ENCODE data around the gene LELP1.

LELP1 gene

DNA sequence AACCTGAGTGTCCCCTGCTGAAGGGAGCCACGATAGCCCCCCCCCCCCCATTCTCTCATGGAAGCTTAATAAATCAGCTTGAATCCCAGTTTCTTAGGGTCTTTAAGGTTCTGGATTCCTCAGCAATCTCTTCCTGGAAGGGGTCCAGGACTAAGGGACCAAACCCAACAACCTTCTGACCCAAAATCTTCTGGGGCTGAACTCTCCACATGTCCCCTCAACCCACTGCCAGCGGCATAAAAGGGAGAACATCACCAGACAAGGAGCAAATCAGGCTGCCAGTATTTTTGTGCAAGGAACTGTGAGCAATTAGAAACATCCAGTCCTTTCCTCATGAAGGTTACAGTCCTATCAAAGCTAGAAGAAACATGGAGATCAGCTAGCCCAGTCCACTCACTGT lies 43.6 kb downstream of the LELP1 start:
- TF ChIP-seq EGR1 (IDR thresholded peaks at IDR 0.05) (no peak), CEBPB (IDR thresholded peaks at IDR 0.05) (no peak), MAX (IDR thresholded peaks at IDR 0.05) (no peak), ZBTB7A (IDR thresholded peaks at IDR 0.05; ENCODE audit: low read depth) (no peak), EP300 (IDR thresholded peaks at IDR 0.05; ENCODE audit: borderline replicate concordance) (no peak), CREB1 (IDR thresholded peaks at IDR 0.05; ENCODE audit: low read depth) (no peak), TCF12 (IDR thresholded peaks at IDR 0.05; ENCODE audit: low read depth) (no peak), TAF1 (IDR thresholded peaks at IDR 0.05; ENCODE audit: low read depth) (no peak), FOXM1 (IDR thresholded peaks at IDR 0.05; ENCODE audit: borderline replicate concordance, low read depth) (no peak), YY1 (IDR thresholded peaks at IDR 0.05; ENCODE audit: low read depth) (no peak), TEAD4 (IDR thresholded peaks at IDR 0.05) (no peak), NFIC (IDR thresholded peaks at IDR 0.05) (no peak), RAD21 (IDR thresholded peaks at IDR 0.05; ENCODE audit: low read depth) (no peak)
- TF ChIP-seq, protein P1, sequence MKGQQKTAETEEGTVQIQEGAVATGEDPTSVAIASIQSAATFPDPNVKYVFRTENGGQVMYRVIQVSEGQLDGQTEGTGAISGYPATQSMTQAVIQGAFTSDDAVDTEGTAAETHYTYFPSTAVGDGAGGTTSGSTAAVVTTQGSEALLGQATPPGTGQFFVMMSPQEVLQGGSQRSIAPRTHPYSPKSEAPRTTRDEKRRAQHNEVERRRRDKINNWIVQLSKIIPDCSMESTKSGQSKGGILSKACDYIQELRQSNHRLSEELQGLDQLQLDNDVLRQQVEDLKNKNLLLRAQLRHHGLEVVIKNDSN (IDR thresholded peaks at IDR 0.05), result no peak
- TF ChIP-seq, protein P2, sequence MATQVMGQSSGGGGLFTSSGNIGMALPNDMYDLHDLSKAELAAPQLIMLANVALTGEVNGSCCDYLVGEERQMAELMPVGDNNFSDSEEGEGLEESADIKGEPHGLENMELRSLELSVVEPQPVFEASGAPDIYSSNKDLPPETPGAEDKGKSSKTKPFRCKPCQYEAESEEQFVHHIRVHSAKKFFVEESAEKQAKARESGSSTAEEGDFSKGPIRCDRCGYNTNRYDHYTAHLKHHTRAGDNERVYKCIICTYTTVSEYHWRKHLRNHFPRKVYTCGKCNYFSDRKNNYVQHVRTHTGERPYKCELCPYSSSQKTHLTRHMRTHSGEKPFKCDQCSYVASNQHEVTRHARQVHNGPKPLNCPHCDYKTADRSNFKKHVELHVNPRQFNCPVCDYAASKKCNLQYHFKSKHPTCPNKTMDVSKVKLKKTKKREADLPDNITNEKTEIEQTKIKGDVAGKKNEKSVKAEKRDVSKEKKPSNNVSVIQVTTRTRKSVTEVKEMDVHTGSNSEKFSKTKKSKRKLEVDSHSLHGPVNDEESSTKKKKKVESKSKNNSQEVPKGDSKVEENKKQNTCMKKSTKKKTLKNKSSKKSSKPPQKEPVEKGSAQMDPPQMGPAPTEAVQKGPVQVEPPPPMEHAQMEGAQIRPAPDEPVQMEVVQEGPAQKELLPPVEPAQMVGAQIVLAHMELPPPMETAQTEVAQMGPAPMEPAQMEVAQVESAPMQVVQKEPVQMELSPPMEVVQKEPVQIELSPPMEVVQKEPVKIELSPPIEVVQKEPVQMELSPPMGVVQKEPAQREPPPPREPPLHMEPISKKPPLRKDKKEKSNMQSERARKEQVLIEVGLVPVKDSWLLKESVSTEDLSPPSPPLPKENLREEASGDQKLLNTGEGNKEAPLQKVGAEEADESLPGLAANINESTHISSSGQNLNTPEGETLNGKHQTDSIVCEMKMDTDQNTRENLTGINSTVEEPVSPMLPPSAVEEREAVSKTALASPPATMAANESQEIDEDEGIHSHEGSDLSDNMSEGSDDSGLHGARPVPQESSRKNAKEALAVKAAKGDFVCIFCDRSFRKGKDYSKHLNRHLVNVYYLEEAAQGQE (IDR thresholded peaks at IDR 0.05; ENCODE audit: low read depth), result no peak

GRCh38 chr1:153248176-153248879 lies 45.1 kb downstream of the LELP1 start:
- no peak for TF ChIP-seq YY1 (IDR thresholded peaks at IDR 0.05; ENCODE audit: low read depth)
- TF ChIP-seq CEBPB (IDR thresholded peaks at IDR 0.05), result no peak
- no peak for TF ChIP-seq RAD21 (IDR thresholded peaks at IDR 0.05; ENCODE audit: low read depth)
- TF ChIP-seq TCF12 (IDR thresholded peaks at IDR 0.05; ENCODE audit: low read depth), result no peak
- TF ChIP-seq ZBTB7A (IDR thresholded peaks at IDR 0.05; ENCODE audit: low read depth), result no peak
- no peak for TF ChIP-seq TAF1 (IDR thresholded peaks at IDR 0.05; ENCODE audit: low read depth)
- TF ChIP-seq FOXM1 (IDR thresholded peaks at IDR 0.05; ENCODE audit: borderline replicate concordance, low read depth), result no peak
- TF ChIP-seq EP300 (IDR thresholded peaks at IDR 0.05; ENCODE audit: borderline replicate concordance), result no peak
- TF ChIP-seq TEAD4 (IDR thresholded peaks at IDR 0.05), result no peak
- TF ChIP-seq CREB1 (IDR thresholded peaks at IDR 0.05; ENCODE audit: low read depth), result no peak
- TF ChIP-seq, protein P1 (IDR thresholded peaks at IDR 0.05), result no peak
- TF ChIP-seq, protein P2 (IDR thresholded peaks at IDR 0.05; ENCODE audit: low read depth), result no peak
- no peak for TF ChIP-seq EGR1 (IDR thresholded peaks at IDR 0.05)
- TF ChIP-seq NFIC (IDR thresholded peaks at IDR 0.05), result no peak
- TF ChIP-seq MAX (IDR thresholded peaks at IDR 0.05), result no peak

DNA sequence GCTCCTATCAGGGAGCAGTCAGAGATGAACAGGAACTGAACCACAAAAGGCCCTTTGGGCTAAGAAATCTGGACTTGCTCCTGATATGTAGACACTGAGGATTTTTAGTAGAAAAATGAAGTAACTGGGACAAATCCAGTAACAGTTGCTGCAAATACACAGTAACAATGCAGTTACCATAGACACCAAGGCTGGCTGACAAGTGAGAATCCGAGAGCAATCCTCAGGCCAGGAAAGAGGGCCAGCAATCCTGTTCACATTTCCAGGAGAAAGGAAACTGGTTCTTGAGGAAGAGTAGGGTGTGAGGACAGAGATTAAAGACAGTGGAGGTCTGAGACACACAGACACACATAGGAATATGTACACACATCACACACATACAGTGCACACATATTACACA lies 46.9 kb downstream of the LELP1 start:
- TF ChIP-seq CEBPB (IDR thresholded peaks at IDR 0.05), result no peak
- no peak for TF ChIP-seq TEAD4 (IDR thresholded peaks at IDR 0.05)
- no peak for TF ChIP-seq ZBTB7A (IDR thresholded peaks at IDR 0.05; ENCODE audit: low read depth)
- TF ChIP-seq NFIC (IDR thresholded peaks at IDR 0.05), result no peak
- TF ChIP-seq, protein P2 (IDR thresholded peaks at IDR 0.05; ENCODE audit: low read depth), result no peak
- TF ChIP-seq, protein P1 (IDR thresholded peaks at IDR 0.05), result no peak
- no peak for TF ChIP-seq MAX (IDR thresholded peaks at IDR 0.05)
- no peak for TF ChIP-seq EP300 (IDR thresholded peaks at IDR 0.05; ENCODE audit: borderline replicate concordance)
- TF ChIP-seq RAD21 (IDR thresholded peaks at IDR 0.05; ENCODE audit: low read depth), result no peak
